Erythroblast (primary cell): ENCODE measurements around the gene HTD2.

Experiments used
- GATA1 ChIP-seq: IDR thresholded peaks from 2 replicates; pipeline ENCODE4 v1.6.1; 2011; ENCODE audit warnings: low read depth, mild to moderate bottlenecking, control low read depth, low read length, moderate library complexity
- POLR2A ChIP-seq: IDR thresholded peaks from 2 replicates; pipeline ENCODE4 v1.6.1; 2011; ENCODE audit warnings: mild to moderate bottlenecking, low read length

- no peak for TF ChIP-seq POLR2A
- TF ChIP-seq GATA1, result no peak
Measured at GRCh38 chr3:58308728-58309127, 2.4 kb downstream of the HTD2 start.
